DMS79 (cell line): Measurements from ENCODE around the gene DIP2A.
"Not testable (repeated sequence)": the region's sequence is repeated elsewhere in the genome, so short reads cannot be mapped to it uniquely, and the experiment has no call there.

Experiments used
- DNase-seq: peaks from one replicate; lab custom pipeline; 2025; lab: John Stamatoyannopoulos, UW

The DIP2A gene

DNA sequence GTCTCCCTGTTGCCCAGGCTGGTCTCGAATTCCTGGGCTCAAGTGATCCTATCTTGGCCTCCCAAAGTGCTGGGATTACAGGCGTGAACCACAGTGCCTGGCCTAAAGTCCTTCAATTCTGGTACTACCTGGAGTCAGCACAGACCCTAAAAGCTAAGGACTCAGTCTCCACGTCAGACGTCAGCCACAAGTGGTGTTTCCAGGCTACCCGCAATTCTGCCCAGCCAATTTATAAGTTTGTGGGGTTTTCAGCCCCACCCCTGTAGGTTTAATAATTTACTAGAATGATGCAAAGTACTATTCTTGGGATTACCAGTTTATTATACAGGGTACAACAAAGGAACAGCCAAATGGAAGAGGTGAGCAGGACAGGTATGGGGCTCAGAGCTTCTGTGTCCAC, 10.6 kb upstream of the DIP2A start:
- DNase-seq = no peak

DNA sequence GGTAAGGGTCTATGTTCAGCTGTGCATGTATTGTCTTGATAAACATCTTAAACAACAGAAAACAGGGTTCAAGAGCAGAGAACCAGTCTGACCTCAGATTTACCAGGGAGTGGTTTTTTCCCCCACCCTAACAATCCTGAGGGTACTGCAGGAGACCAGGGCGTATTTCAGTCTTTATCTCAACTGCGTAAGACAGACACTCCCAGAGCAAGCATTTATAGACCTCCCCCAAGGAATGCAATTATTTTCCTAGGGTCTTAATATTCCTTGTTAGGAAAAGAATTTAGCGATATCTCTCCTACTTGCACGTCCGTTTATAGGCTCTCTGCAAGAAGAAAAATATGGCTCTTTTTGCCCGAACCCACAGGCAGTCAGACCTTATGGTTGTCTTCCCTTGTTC, 9.8 kb upstream of the DIP2A start:
- not testable (repeated sequence) for DNase-seq

DNA sequence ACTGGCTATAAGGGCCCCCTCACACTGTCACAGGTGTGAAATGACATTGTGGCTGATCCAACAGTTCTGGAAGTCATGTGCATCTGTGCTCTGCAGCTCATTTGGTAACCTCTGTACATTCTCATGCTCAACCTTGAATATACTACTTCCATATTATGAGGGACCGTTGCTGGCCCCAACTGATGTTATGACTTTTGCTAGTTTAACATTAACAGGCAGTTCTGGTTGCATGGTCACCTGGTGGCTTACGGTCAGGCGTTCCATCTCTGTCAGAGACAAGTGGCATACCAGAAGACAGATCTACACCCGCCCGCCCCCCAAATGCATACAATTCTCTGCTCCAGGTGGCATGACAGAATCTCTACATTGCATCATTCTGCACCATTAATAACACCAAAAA, 6.0 kb upstream of the DIP2A start:
- no peak for DNase-seq

DNA sequence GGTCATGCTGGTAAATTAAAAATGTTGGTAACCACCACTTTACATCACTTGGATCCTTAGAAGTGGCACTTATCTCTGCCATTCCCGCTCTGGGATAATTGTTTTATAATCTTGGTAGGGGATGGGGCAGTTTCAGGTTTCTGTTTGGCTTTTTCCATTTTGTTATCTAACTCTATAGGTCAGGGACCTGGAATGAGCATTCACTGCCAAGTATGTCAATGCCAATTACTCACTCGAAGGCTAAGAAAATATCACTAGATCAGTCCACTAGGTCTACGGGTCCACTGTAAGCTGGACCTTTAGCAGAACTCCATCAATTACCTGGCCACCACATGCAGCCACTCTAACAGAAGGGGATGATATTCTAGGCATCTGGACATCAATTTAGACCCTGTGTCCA, 4.5 kb upstream of the DIP2A start:
- DNase-seq = no peak

DNA sequence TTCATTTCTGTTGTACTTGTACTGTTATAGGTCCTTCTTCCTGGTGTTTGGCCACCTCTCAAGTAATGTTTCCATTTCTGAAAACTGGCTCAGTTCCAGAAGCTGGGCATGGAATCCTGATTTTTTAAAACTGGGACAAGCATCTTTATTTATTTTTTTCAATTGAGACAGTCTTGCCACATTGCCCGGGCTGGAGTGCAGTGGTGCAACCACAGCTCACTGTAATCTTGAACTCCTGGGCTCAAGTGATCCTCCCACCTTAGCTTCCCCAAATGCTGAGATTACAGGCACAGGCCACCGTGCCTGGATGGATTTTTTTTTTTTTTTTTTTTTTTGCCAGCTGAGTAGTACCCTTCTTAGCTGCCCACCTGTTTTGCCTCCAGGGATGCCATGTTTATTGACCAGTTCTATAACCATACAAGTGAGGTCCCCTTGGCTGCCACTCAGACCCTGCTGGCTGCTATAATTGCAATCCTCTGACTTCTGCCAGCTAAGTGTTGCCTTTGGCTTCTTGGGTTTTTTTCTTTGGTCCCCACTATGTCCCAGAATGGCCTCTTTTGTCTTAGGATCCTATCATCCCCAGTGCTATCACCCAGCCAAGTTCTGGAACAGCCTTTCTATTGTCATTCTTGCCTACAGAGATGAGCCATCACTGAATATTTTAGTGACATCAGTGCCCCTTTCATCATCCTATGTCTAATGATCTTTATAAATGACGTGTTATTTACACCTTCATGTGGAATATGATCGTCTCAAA, 3.9 kb upstream of the DIP2A start:
- peak; percentile 29 for DNase-seq

DNA sequence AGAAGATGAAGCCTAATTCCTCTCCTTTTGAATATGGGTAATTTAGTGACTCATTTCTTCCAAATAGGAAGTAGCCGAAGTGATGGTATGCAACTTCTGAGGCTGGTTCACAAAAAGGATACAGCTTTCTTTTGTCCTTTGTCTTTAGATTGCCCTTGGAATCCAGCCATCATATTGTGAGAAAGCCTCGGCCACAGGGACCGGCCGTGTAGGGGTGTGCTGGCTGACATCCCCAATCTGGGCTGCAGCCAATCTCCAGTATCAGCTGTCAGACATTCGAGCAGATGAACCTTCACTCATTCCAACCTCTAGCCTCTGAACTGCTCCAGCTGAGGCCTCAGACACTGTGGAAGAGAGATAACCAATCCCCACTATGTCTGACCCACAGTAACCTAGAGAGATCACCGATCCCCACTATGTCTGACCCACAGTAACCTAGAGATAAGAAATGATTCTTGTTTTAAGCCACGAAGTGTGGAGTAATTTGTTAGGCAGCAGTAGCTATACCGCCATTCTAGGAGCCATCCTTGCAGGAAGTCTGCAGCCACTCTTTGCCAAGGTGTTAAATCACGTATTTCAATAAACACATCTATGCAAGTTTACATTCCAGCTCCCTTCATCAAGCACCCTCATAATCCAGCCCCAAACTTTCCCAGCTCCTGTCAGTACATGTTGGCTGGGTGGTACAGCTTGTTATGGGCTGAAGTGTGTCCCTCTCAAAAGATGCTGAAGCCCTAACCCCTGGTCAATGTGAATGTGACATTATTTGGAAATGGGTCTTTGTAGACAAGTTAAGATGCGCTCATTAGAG, 2.9 kb upstream of the DIP2A start:
- DNase-seq = no peak

DNA sequence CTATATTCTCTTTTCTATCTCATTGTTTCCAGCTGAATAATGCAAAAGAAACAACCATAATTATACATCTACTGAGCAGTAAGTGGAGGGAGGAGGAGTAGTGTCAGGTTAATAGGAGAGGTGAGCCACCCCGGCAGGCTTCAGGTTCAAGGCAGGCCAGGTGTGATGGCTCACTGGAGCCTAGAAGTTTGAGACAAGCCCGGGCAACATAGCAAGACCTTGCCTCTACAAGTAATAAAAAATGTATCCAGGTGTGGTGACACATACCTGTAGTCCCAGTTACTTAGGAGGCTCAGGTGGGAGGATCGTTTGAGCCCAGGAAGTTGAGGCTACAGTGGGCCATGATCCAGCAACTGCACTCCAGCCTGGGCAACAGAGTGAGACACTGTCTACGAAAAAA, 1.9 kb upstream of the DIP2A start:
- DNase-seq = no peak

DNA sequence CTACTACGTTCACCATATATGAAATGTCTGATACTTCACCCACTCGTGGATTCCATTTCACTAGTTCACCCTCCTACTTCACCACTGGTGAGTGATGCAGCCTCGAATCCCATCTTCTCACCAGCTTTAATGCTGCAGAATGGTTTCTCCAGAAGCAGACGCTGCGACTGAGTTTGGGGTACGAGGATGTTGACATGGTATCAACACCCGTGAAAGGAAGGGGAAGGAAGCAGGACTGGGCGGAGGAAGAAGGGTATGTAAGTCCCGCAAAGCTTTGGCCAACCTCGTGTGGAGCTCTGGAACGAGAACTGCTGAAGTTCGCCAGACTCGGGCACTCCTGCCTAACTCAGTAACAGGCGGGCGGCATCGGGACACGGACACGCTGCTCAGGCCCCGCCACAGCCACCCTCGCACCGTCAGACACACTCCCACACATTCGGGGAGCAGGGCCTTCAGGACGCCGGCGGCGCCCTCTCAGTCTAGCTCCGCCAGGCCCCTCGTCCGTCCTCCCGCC, 833 bp upstream of the DIP2A start:
- DNase-seq = no peak

DNA sequence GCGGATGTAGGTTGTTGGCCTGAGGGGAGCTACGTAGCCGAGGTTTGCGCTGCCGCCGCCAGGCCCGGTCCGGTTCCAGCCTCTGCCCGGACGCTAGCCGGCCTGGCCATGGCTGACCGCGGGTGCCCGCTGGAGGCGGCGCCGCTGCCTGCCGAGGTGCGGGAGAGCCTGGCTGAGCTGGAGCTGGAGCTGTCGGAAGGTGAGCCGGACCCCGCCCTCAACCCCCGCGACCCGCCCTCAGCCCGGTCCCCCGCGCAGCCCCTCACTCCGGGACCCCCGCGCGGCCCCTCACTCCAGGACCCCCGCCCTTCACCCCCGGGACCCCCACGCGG, 299 bp downstream of the DIP2A start:
- DNase-seq = no peak

DNA sequence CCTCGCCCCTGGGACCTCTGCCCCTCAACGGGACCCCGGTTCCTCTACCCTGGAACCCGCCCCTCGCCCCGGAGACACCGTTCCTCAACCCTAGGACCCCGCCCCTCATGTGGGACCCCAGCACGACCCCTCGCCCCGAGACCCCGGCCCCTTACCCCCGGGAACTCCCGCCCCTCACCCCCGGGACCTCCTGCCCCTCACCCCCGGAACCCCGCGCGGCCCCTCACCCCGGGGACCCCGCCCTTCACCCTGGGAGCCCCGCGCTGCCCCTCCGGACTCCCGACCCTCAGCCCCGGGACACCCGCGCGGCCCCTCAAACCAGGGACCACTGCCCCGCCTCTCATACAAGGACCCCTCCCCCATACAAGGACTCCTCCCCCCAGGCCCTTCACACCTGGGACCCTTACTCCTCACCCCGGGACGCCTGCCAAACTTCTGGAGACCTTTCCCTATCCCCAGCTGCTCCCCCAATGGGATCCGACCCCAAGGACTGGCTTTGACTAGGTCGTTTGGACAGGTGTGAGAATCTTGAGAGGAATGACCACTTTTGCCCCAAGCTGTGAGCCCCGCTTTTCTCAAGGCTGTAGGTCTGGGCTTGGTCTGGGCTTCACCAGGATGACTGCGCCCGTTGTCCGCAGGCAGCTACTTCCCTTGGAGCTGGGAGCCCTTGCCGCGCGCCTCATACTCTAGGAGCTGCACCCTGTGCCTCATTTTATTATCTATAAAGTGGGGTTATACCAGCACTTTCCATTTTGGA, 843 bp downstream of the DIP2A start:
- no peak for DNase-seq

DNA sequence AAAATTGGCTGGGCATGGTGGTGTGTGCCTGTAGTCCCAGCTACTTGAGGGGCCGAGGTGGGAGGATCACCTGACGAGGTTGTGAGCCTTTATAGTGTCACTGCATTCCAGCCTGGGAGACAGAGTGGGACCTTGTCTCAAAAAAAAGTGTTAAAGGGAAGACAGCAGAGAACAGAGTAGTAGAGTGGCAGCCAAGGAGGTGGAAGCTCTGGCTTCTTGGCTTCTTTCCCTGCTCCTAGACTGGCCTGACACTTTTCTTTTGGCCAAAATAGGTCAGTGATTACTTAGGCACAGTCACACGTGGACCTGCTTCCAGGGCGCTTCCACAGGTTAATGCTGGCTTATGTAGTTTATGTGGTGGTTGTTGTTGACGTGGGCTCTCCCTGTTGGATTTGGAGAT, 3.2 kb downstream of the DIP2A start:
- DNase-seq = no peak

DNA sequence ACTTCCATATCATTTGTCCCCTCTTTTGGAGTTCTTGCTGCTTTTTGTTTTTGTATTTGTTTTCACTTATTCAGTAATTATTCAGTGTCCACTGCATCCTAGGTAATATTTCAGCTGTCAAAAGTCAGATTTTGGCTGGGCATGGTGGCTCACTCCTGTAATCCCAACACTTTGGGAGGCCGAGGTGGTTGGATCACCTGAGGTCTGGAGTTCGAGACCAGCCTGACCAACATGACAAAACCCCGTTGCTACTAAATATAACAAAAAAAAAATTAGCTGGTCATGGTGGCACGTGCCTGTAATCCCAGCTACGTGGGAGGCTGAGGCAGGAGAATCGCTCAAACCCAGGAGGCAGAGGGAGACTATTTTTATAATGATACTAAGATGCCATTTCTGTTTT, 6.5 kb downstream of the DIP2A start:
- not testable (repeated sequence) for DNase-seq

DNA sequence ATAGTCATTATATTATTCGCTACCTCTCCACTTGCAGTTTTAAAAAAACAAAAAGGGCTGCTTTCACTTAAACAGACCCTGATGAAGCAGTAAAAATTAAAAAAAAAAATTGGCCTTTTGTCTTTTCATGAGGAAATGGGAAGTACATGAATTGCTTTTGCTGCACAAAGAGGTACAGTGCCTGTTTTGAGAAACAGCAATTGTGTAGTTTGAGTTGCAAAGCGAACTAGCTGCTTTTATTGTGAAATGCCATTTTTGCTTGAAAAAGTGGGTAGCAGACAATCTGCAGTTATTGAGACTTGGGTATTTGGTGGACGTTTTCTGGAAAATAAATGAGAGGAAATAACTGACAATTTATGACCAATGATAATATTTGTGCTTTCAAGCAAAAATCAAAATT, 7.0 kb downstream of the DIP2A start:
- DNase-seq = no peak

DNA sequence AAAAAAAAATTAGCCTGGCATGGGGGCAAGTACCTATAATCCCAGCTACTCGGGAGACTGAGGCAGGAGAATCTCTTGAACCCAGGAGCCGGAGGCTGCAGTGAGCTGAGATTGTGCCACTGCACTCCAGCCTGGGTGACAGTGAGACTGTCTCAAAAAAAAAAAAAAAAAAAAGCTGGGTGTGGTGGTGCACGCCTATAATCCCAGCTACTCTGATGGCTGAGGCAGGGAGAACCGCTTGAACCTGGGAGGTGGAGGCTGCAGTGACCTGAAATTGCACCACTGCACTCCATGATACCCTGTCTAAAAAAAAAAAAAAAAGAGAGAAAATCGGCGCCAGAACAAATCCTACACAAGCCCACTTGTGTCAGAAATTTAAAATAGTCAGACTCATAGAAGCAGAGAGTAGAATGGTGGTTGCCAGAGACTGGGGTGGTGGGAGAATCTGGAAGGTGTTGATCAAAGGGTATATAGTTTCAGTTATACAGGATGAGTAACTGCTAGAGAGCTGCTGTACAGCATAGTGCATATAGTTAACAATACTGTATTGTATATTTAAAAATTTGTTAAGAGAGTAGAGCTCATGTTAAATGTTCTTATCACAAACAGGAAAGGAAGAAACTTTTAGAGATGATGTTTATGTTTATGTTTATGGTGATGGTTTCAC, 9.6 kb downstream of the DIP2A start:
- DNase-seq = no peak

DNA sequence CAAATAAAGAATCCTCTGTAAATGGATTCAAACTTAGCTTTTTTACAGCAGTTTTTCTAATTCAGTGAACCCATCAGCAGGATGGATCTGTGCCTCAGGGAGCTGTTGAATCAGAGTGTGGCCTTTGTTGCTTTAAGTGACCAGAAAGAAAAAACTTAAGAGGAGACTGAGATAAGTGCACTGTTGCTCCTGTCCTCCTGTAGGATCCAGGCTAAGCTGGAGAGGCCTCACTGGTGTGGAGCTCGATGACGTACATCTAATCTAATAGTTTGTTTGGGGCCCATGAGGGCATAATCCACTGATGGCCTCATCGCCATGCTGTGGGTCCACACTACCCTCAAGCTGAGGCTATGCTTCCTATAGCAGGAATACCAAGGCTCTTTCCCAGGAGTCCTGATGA, 10.6 kb downstream of the DIP2A start:
- no peak for DNase-seq

DNA sequence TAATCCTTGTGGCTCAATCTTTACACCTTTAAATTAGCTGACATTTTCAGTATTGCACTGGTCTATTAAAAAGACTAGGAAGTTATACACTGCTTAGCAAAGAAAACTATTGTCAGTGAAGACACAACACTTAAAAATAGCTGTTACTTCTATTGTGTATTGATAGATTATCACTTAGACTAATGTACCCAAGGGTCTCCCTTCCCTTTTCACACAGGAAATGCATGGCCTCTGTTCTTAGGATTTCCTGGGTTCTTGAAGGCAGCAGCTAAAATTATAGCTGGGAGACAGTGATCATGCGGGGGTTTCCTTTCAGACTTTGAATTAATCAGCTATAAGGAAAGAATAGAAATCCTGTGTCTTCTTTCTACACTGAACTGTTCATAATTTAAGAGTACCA, 12.8 kb downstream of the DIP2A start:
- no peak for DNase-seq

DNA sequence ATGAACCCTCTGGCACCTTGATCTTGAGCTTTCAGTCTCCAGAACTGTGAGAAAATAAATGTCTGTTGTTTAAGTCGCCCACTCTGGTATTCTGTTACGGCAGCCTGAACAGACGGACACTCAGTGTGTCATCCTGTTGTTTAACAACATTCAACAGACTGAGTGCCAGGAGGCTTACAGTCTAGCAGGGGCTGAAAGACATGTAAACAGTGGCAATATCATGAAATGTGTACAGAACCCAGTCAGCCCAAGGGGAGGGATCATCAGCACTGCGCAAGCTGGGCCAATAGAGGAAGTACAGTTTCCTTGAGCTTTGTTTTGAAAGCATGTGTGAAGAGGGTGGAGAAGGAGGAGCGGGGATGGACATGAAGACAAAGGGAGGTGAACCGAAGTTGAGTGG, 13.6 kb downstream of the DIP2A start:
- no peak for DNase-seq

DNA sequence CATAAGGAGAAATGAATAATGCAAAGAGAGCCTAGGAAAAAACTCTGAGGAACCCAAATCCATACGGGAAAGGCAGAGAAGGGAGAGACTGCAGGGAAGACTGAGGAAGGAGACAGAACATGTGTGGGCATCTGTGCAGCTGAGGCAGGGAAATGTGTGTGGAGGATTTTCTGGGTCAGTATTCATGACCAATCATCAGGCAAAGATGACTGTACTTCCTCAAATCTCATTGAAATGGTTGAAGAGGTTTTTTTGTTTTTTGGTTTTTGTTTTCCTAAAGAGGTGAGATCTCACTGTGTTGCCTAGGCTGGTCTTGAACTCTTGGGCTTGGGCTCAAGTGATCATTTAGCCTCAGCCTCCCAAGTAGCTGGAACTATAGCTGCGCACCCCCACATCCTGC, 15.7 kb downstream of the DIP2A start:
- no peak for DNase-seq

DNA sequence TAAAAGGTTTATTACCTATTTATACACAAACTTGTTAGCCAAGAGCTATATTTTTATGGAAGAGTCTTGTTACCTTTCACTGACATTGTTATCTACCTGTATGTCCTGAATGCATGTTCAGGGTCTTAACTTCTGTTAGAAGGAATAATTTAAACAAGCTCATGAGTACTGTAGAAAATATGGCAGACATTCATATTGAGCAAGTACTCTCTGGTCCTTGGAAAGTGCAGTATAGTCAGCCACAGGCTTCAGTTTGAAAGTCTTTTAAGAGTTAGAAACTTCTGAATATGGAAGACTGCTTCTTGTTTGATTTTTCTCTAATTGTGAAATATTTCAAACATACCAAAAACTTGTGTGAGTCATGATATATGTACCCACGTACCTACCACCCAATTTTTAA, 16.6 kb downstream of the DIP2A start:
- no peak for DNase-seq

DNA sequence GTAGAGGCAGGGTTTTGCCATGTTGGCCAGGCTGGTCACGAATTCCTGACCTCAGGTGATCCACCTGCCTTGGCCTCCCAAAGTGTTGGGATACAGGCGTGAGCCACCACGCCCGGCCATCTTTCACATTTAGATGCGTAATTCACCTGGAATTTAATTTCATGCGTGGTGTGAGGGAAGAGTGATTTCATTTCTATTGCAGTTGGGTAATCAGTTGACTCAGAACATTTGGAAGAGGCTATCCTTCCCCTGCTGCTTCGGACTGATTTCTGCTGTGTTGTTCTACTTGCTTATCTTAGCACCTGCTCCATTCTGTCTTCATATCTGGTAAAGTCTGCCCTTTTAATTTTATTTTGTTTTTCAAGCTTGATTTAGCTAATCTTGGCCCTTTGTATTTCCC, 19.1 kb downstream of the DIP2A start:
- DNase-seq = no peak

DNA sequence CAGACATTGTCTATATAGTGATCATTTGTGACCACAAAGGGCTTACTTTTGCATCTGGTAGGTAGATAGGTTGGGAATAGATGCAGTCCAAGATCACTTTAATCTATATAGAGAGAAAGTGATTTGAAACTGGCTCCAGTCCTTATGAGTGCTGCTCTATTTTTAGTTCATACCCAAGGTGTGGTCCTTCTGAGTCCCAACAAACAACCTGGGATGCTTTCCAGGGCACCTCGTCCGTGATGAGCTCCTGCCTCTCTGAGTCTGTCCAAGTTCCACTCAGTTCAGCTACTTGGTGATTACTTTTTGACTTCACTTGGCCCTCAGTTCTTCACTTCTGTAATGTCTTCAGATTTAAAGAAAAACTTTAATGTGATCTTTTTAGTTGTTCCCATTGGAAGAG, 20.2 kb downstream of the DIP2A start:
- no peak for DNase-seq

DNA sequence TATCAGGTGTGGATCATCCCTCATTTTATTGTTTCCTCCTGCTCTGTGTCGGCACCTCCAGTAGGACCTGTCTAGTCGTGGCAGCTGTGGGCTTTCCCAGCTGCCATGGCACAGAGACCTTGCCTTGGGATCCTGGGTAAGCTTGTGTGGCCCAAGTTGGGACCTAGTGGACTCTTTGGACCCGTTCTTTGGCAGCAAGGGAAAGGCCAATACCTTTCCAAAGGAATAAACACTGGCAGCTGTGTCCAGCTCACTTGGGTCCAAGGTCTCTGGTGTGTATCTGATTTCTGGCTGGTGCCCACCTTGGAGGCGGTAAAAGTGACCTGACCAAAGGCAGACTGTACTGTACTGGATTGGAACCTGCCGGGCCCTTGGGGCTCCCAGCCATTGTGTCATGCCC, 21.8 kb downstream of the DIP2A start:
- DNase-seq = no peak
